ENCODE measurements around the gene KIAA1671.

Gene KIAA1671

DNA sequence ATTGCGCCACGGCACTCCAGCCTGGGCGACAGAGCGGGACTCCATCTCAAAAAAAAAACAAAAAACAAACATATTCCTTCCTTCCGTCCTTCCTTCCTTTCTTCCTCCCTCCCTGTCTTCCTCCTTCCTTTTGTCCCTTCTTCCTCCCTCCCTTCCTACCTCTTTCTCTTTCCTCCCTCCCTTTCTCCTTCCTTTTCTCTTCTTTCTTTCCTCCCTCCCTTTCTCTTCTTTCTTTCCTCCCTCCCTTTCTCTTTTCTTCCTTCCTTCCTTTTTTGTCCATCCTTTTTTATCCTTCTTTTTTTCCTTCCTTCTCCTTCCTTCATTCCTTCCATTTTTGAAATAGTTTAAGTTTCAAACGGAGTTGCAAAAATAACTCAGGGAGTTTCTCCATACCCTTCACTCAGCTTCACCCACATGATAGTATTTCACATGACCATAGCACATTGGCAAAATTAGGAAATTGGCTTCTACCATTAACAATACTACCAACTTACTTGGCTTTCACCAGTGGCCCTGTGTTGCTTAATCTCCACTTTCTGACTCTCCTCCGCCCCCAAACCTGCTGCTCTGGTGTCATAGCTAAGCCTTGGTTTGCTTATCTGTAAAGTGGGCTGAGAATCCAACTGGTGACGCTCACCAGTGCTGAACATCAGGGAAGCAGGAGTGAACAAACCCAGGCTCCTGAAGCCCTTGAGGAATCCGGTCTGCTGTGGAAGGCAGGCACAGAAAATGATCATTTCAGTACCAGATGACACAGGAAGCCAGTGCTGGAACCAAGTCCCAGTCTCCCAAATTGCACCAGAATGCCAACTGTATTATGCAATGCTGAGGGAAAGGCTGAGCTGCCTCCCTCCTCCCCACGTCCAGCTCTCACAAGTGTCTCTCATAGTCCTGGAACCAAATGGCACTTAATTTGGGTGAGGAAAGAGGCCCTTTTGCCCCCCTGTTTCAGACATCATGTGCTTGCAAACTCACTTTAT, 229.9 kb downstream of the KIAA1671 start:
- TF ChIP-seq, protein P1, sequence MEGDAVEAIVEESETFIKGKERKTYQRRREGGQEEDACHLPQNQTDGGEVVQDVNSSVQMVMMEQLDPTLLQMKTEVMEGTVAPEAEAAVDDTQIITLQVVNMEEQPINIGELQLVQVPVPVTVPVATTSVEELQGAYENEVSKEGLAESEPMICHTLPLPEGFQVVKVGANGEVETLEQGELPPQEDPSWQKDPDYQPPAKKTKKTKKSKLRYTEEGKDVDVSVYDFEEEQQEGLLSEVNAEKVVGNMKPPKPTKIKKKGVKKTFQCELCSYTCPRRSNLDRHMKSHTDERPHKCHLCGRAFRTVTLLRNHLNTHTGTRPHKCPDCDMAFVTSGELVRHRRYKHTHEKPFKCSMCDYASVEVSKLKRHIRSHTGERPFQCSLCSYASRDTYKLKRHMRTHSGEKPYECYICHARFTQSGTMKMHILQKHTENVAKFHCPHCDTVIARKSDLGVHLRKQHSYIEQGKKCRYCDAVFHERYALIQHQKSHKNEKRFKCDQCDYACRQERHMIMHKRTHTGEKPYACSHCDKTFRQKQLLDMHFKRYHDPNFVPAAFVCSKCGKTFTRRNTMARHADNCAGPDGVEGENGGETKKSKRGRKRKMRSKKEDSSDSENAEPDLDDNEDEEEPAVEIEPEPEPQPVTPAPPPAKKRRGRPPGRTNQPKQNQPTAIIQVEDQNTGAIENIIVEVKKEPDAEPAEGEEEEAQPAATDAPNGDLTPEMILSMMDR (IDR thresholded peaks at IDR 0.05; ENCODE audit: control insufficient read depth, extremely low read depth, insufficient read depth): no peak

DNA sequence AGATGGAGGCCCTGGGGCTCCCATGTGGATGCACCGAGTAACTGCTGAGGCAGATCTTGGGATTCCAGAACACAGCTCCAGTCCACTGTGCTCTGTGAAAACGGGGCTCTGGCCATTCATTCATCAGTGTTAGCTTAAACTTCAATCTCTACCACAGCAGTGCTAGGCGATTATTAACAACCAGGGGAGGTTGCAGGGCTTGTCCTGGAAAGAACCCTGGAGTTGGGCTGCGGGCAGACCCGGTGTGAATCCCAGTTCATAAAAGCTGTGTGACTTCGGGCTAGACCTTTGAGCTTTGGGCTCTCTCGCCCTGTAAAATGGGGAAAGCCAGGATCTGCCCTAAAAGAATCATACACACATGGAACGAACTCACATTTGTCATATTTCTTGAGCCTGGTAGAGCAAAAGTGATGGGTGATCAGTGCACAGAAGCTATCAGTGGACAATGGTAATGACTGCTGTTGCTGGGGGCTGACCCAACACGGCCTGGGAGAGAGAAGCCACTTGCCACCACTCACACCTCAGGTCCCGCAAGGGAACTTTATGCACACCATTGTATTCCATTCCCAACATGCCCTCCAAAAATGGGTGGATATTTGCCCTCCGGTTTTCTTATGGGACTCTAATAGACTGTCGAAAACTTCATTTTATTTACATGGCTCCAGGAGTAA, 231.6 kb downstream of the KIAA1671 start:
- DNase-seq (ENCODE audit: low read depth): no peak
- no peak overlapping the region for H3K4me3 ChIP-seq (ENCODE audit: low read depth, low read length)
- TF ChIP-seq, protein P1 (IDR thresholded peaks at IDR 0.05; ENCODE audit: control insufficient read depth, extremely low read depth, insufficient read depth): no peak

More for the DNA sequence above, 229.9 kb downstream of the KIAA1671 start:
- DNase-seq (ENCODE audit: low read depth): no peak
- H3K4me3 ChIP-seq (ENCODE audit: low read depth, low read length): no peak overlapping the region

DNA sequence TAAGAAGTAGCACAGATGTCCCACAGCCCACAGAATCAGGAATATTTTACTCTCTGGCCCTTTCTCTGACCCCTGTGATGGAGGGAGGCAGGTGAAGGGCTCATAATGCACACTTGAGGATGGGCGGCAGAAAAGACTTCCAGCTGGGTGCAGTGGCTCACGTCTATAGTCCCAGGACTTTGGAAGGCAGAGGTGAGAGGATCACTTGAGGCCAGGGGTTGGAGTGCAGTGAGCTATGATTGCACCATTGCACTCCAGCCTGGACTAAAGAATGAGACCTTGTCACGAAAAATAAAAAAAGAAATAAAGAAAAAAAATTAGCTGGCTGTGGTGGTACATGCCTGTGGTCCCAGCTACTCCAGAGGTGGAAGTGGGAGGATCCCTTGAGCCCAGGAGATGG, 233.6 kb downstream of the KIAA1671 start:
- no peak for DNase-seq (ENCODE audit: low read depth)
- TF ChIP-seq, protein P1 (IDR thresholded peaks at IDR 0.05; ENCODE audit: control insufficient read depth, extremely low read depth, insufficient read depth): no peak
- no peak overlapping the region for H3K4me3 ChIP-seq (ENCODE audit: low read depth, low read length)

DNA sequence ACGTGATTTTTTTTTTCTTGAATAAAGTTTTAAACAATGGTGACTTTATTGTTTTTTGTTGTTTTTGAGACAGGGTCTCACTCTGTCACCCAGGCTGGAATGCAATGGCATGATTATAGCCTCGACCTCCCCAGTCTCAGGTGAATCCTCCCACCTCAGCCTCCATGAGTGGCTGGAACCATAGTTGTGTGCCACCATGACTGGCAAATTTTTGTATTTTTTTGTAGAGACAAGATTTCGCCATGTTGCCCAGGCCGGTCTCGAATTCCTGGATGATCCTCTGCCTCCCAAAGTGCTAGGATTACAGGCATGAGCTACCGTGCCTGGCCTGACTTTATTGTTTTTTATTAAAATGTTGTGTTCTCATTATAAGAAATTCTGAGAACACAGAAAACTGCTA, 235.0 kb downstream of the KIAA1671 start:
- no peak for DNase-seq (ENCODE audit: low read depth)
- no peak overlapping the region for H3K4me3 ChIP-seq (ENCODE audit: low read depth, low read length)
- TF ChIP-seq, protein P1 (IDR thresholded peaks at IDR 0.05; ENCODE audit: control insufficient read depth, extremely low read depth, insufficient read depth): no peak

DNA sequence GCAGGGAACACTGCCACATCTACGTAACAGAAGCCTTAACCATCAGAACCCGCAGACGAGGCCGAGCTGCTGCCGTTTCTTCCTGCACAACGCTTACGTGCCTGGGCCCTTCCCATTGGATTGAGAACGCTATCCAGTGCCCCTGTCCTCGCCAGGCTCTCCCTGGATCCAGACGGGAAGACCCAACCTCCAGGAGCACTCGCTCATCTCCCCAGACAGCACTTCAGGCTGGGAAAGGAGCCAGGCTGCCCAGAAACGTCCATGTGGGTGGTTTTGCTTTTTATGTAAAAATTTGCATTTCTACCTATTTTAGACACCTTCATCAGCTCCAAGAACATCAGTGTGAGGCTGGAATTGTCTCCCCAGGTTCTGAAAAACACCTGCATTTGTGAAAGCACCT, 239.9 kb downstream of the KIAA1671 start:
- TF ChIP-seq, protein P1 (IDR thresholded peaks at IDR 0.05; ENCODE audit: control insufficient read depth, extremely low read depth, insufficient read depth): no peak
- H3K4me3 ChIP-seq (ENCODE audit: low read depth, low read length): no peak overlapping the region
- DNase-seq (ENCODE audit: low read depth): no peak

DNA sequence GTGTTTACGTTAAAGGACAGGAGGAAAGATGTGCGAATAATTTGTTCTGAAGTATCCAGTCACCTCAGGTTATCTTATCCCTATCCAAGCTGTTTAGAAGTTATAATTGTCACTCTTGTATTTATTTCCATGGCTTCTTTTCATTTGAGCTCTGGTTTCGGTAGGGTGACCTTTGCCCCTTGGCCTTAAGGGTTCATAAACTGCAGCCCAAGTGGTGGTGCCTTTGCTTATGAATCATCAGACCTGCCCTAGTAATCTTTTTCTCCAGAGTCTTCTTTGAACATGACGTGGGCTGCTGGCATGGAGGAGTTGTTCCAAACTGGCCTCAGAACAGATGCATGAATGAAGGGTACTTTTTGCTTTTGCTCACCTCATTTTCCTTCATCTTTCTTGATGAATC, 240.6 kb downstream of the KIAA1671 start:
- H3K4me3 ChIP-seq (ENCODE audit: low read depth, low read length): no peak overlapping the region
- no peak for DNase-seq (ENCODE audit: low read depth)
- TF ChIP-seq, protein P1 (IDR thresholded peaks at IDR 0.05; ENCODE audit: control insufficient read depth, extremely low read depth, insufficient read depth): no peak
